HepG2 (cell line): ENCODE results near the gene IL1RL2. TPM values are rescaled to one million over a fixed set of nuclear protein-coding genes. Genes with fewer than 3 reads are reported as not detected.

ENCODE experiments used
- ATF4 ChIP-seq, 2 experiments: fragments of 450-650 bp in 1 of 2; sonication (generic) in 1 of 2; formaldehyde crosslinking; IDR thresholded peaks; 2 replicates each; pipeline versions ENCODE4 v1.5.0 to v1.8.0; 2020 to 2022; ENCODE audit warnings: mild to moderate bottlenecking in 1 of 2, missing genetic modification reagents in 1 of 2
- BCL6 ChIP-seq: IDR thresholded peaks from 2 replicates; pipeline ENCODE4 v1.6.1; 2016; ENCODE audit warnings: missing genetic modification reagents, missing compliant biosample characterization
- EP300 ChIP-seq, 3 experiments: sonication (generic) in 1 of 3; formaldehyde crosslinking in 1 of 3; IDR thresholded peaks; 2 replicates each; pipeline versions ENCODE4 v1.5.1 to v1.6.1; 2011 to 2020; ENCODE audit warnings: low read depth in 2 of 3, low read length in 2 of 3, borderline replicate concordance in 1 of 3, improper control_type of control experiment in 1 of 3, mild to moderate bottlenecking in 1 of 3, missing genetic modification reagents in 1 of 3, moderate library complexity in 1 of 3
- NCOA2 ChIP-seq: sonication (generic); formaldehyde crosslinking; IDR thresholded peaks from 2 replicates; pipeline ENCODE4 v1.8.0; 2022; ENCODE audit warnings: inconsistent platforms
- NFIC ChIP-seq: IDR thresholded peaks from 2 replicates; pipeline ENCODE4 v1.6.1; 2012; ENCODE audit warnings: mild to moderate bottlenecking, low read length, inconsistent platforms
- NR2C2 ChIP-seq: sonication (generic); formaldehyde crosslinking; IDR thresholded peaks from 2 replicates; pipeline ENCODE4 v1.4.0; 2020; ENCODE audit warnings: missing genetic modification reagents, mild to moderate bottlenecking, moderate library complexity, borderline replicate concordance
- NR2F1 ChIP-seq, 2 experiments: fragments of 450-650 bp in 1 of 2; formaldehyde crosslinking in 1 of 2; IDR thresholded peaks; 2 replicates each; pipeline versions ENCODE4 v1.5.0 to v1.6.1; 2016 to 2020; ENCODE audit warnings: mild to moderate bottlenecking in 1 of 2, missing compliant biosample characterization in 1 of 2, missing genetic modification reagents in 1 of 2, moderate library complexity in 1 of 2
- PCBP1 ChIP-seq: fragments of 200-400 bp; formaldehyde crosslinking; IDR thresholded peaks from 2 replicates; pipeline ENCODE4 v1.6.1; 2017; ENCODE audit warnings: mild to moderate bottlenecking, low read depth, low read length, borderline replicate concordance
- SAP130 ChIP-seq: IDR thresholded peaks from 2 replicates; pipeline ENCODE4 v1.6.1; 2016; ENCODE audit warnings: low read depth
- SMAD3 ChIP-seq: sonication (generic); formaldehyde crosslinking; IDR thresholded peaks from 2 replicates; pipeline ENCODE4 v1.4.0; 2020; ENCODE audit warnings: missing genetic modification reagents
- TAF15 ChIP-seq: fragments of 200-400 bp; formaldehyde crosslinking; IDR thresholded peaks from one replicate; pipeline ENCODE4 v1.6.1; 2018; ENCODE audit warnings: mild to moderate bottlenecking, low read depth, low read length; ENCODE audit not compliant: poor library complexity, severe bottlenecking
- TFE3 ChIP-seq: IDR thresholded peaks from 2 replicates; pipeline ENCODE4 v1.6.1; 2016
- ZEB1 ChIP-seq: IDR thresholded peaks from 2 replicates; pipeline ENCODE4 v1.6.1; 2012; ENCODE audit warnings: mild to moderate bottlenecking, low read depth, inconsistent platforms; ENCODE audit not compliant: insufficient replicate concordance
- ZNF12 ChIP-seq: sonication (generic); formaldehyde crosslinking; IDR thresholded peaks from 2 replicates; pipeline ENCODE4 v1.5.0; 2020; ENCODE audit warnings: missing genetic modification reagents
- ZNF784 ChIP-seq: sonication (generic); formaldehyde crosslinking; IDR thresholded peaks from 2 replicates; pipeline ENCODE4 v1.5.1; 2020; ENCODE audit warnings: missing genetic modification reagents, mild to moderate bottlenecking, borderline replicate concordance
- ZSCAN31 ChIP-seq: sonication (generic); formaldehyde crosslinking; IDR thresholded peaks from 2 replicates; pipeline ENCODE4 v1.5.0; 2020; ENCODE audit warnings: low read depth, mild to moderate bottlenecking, missing genetic modification reagents
- polyA plus RNA-seq, 8 experiments: library from polyadenylated mRNA; depleted of rRNA in 3 of 8; stranded (reverse) in 7 of 8; unstranded in 1 of 8; fragments of >200 nt; fragmentation: Illumina TruSeq in 4 of 8; extraction: Trizol in 4 of 8; gene quantifications; 2 replicates each; pipeline versions ENCODE4 v1.2.1 to v1.2.3, GENCODE V29; 2011 to 2016; ENCODE audit warnings: low read depth in 4 of 8, missing spikeins in 1 of 8, mixed read lengths in 1 of 8; ENCODE audit not compliant: insufficient read depth in 1 of 8
- total RNA-seq, 5 experiments: library from RNA; depleted of rRNA; stranded (reverse); fragments of >200 nt; fragmentation: Illumina TruSeq; extraction: Trizol; gene quantifications; 2 replicates each; pipeline ENCODE4 v1.2.3, GENCODE V29; 2016; ENCODE audit warnings: low read depth in 1 of 5
- TF ChIP-seq, protein P1 (sequence below): sonication (generic); formaldehyde crosslinking; IDR thresholded peaks from 2 replicates; pipeline ENCODE4 v1.5.0; 2020; ENCODE audit warnings: mild to moderate bottlenecking, missing genetic modification reagents, borderline replicate concordance
- TF ChIP-seq, protein P2 (sequence below): sonication (generic); formaldehyde crosslinking; IDR thresholded peaks from 2 replicates; pipeline ENCODE4 v1.5.0; 2020; ENCODE audit warnings: mild to moderate bottlenecking, missing genetic modification reagents, moderate library complexity

The IL1RL2 gene
- total and polyA plus RNA-seq, 2 of the 13 experiments (the other 11 are each of a cell fraction or from before 2014, with no cell fraction given) = 0.03 TPM; not detected in 1

DNA sequence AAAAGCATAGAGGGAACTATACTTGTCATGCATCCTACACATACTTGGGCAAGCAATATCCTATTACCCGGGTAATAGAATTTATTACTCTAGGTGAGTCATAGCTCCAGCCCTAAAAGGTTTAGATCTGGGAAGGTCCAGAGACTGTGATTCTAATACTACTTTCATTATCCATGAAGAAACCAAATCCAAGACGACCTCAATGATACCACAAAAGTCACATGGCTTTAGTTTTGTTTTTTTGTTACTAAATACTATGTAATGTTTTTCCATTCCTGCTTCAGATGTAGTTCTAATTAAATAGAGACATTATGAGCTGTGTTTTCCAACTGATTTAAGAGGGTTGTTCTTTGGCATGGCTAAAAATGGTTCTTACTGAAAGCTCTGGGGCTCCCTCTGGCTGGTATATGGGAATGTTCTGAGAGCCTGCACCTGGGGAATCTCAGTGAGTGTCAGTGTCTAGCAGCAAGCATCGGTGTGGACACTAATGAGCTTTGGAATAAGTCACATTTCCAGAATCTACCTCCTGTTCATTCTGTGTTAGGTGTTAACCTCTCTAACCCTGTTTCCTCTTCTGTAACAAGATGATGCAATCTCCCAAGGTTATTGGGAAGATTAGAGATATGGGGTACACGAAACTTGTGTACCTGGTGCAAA lies 20.5 kb upstream of the IL1RL2 start (continued):
- TF ChIP-seq TFE3 = 0 out of 2 replicates have a peak, but pooled peaks have one; percentile 30
- TF ChIP-seq ATF4 (CRISPR knock-in tag; IDR thresholded peaks at IDR 0.05) = peak; percentile 84 to 96
- TF ChIP-seq NFIC = 0 out of 2 replicates have a peak, but pooled peaks have one; percentile 34
- TF ChIP-seq ZEB1 = peak; percentile 62
- TF ChIP-seq PCBP1 = no peak
- TF ChIP-seq TAF15 = no peak
- TF ChIP-seq, protein P1, sequence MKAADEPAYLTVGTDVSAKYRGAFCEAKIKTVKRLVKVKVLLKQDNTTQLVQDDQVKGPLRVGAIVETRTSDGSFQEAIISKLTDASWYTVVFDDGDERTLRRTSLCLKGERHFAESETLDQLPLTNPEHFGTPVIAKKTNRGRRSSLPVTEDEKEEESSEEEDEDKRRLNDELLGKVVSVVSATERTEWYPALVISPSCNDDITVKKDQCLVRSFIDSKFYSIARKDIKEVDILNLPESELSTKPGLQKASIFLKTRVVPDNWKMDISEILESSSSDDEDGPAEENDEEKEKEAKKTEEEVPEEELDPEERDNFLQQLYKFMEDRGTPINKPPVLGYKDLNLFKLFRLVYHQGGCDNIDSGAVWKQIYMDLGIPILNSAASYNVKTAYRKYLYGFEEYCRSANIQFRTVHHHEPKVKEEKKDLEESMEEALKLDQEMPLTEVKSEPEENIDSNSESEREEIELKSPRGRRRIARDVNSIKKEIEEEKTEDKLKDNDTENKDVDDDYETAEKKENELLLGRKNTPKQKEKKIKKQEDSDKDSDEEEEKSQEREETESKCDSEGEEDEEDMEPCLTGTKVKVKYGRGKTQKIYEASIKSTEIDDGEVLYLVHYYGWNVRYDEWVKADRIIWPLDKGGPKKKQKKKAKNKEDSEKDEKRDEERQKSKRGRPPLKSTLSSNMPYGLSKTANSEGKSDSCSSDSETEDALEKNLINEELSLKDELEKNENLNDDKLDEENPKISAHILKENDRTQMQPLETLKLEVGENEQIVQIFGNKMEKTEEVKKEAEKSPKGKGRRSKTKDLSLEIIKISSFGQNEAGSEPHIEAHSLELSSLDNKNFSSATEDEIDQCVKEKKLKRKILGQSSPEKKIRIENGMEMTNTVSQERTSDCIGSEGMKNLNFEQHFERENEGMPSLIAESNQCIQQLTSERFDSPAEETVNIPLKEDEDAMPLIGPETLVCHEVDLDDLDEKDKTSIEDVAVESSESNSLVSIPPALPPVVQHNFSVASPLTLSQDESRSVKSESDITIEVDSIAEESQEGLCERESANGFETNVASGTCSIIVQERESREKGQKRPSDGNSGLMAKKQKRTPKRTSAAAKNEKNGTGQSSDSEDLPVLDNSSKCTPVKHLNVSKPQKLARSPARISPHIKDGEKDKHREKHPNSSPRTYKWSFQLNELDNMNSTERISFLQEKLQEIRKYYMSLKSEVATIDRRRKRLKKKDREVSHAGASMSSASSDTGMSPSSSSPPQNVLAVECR = peak; percentile 23; the same call in 1 of the 2 replicates
- 0 out of 2 replicates have a peak, but pooled peaks have one; percentile 66 for TF ChIP-seq ZSCAN31 (CRISPR knock-in tag)
- TF ChIP-seq, protein P2, sequence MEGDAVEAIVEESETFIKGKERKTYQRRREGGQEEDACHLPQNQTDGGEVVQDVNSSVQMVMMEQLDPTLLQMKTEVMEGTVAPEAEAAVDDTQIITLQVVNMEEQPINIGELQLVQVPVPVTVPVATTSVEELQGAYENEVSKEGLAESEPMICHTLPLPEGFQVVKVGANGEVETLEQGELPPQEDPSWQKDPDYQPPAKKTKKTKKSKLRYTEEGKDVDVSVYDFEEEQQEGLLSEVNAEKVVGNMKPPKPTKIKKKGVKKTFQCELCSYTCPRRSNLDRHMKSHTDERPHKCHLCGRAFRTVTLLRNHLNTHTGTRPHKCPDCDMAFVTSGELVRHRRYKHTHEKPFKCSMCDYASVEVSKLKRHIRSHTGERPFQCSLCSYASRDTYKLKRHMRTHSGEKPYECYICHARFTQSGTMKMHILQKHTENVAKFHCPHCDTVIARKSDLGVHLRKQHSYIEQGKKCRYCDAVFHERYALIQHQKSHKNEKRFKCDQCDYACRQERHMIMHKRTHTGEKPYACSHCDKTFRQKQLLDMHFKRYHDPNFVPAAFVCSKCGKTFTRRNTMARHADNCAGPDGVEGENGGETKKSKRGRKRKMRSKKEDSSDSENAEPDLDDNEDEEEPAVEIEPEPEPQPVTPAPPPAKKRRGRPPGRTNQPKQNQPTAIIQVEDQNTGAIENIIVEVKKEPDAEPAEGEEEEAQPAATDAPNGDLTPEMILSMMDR (CRISPR knock-in tag) = peak; percentile 83
- 0 out of 2 replicates have a peak, but pooled peaks have one; percentile 56 for TF ChIP-seq NR2C2
- peak; percentile 51; the same call in 1 of the 2 replicates for TF ChIP-seq SMAD3
- TF ChIP-seq SAP130 (CRISPR knock-in tag) = peak; percentile 24; the same call in 1 of the 2 replicates
- TF ChIP-seq NR2F1 (CRISPR knock-in tag; IDR thresholded peaks at IDR 0.05) = peak in 1 of 2 experiments; percentile 50; a peak in 1 of 4 replicates
- TF ChIP-seq ZNF12 = peak; percentile 49; the same call in 1 of the 2 replicates
- TF ChIP-seq NCOA2 = peak; percentile 78
- peak; percentile 66; the same call in 1 of the 2 replicates for TF ChIP-seq ZNF784 (CRISPR knock-in tag)
- peak in 1 of 2 experiments; percentile 52; a peak in 1 of 4 replicates for TF ChIP-seq EP300 (IDR thresholded peaks at IDR 0.05; ENCODE audit: low read depth in 2 of 2, low read length in 2 of 2)
- no peak for TF ChIP-seq EP300 (CRISPR knock-in tag; IDR thresholded peaks at IDR 0.05; ENCODE audit: borderline replicate concordance)
- 0 out of 2 replicates have a peak, but pooled peaks have one; percentile 51 for TF ChIP-seq BCL6
